Activated T-cell treated with anti-CD3 and anti-CD28 coated beads, Interleukin-2, amount 50 U/mL, for 4 hours (primary cell): ENCODE measurements around the gene TMEM158. TPM values are rescaled to one million over a fixed set of nuclear protein-coding genes. Genes with fewer than 3 reads are reported as not detected.

Source experiments
- ATAC-seq, 2 donors: fragments of 200-7000 bp; cut with Tn5 transposase; one replicate each; pipeline ENCODE4 v1.10.0; 2021
- DNase-seq: peaks from one replicate; pipeline ENCODE4 v3.0.0-alpha.2; 2020
- H3K27me3 Mint-ChIP-seq: one replicate; pipeline ENCODE4 v1.8.0; 2021; ENCODE audit warnings: low read depth, mixed read lengths
- H3K36me3 Mint-ChIP-seq: one replicate; pipeline ENCODE4 v1.8.0; 2022; ENCODE audit warnings: mixed read lengths; ENCODE audit not compliant: insufficient read depth
- H3K4me1 Mint-ChIP-seq: one replicate; pipeline ENCODE4 v1.8.0; 2021; ENCODE audit warnings: low read depth, mixed read lengths
- H3K4me3 Mint-ChIP-seq: one replicate; pipeline ENCODE4 v1.8.0; 2021; ENCODE audit warnings: mild to moderate bottlenecking, moderate library complexity, mixed read lengths
- H3K9me3 Mint-ChIP-seq: one replicate; pipeline ENCODE4 v1.8.0; 2021; ENCODE audit warnings: mixed read lengths
- total RNA-seq, 3 donors: library from RNA; stranded (reverse); gene quantifications; one replicate each; pipeline ENCODE4 v1.2.1, GENCODE V29; 2021

The TMEM158 gene
- total RNA-seq, 3 donors from 2014 or later: 0.21 to 0.89 TPM; not detected in 1

GRCh38 chr3:45180899-45181298 is 45.2 kb downstream of the TMEM158 start:
- Mint-ChIP-seq H3K9me3 (no peaks in the 10 kb centered on the region), H3K4me1 (peaks cover 4% of the 10 kb centered on the region), H3K36me3 (no peaks in the 10 kb centered on the region), H3K4me3 (no peak overlapping the region), H3K27me3 (peaks cover 10% of the 10 kb centered on the region)
- no peak for ATAC-seq
- DNase-seq: no peak

GRCh38 chr3:45180051-45180450 is 46.0 kb downstream of the TMEM158 start:
- DNase-seq: no peak
- ATAC-seq: no peak
- Mint-ChIP-seq H3K36me3 (no peaks in the 10 kb centered on the region), H3K4me1 (peaks cover 4% of the 10 kb centered on the region), H3K4me3 (no peak overlapping the region), H3K9me3 (no peaks in the 10 kb centered on the region), H3K27me3 (peaks cover 4% of the 10 kb centered on the region)

- ATAC-seq (no peak), DNase-seq (no peak)
- Mint-ChIP-seq H3K4me1 (peaks cover 4% of the 10 kb centered on the region), H3K4me3 (no peak overlapping the region), H3K9me3 (no peaks in the 10 kb centered on the region), H3K27me3 (peaks cover 4% of the 10 kb centered on the region), H3K36me3 (no peaks in the 10 kb centered on the region)
These were observed 46.9 kb downstream of the TMEM158 start for GRCh38 chr3:45179163-45179562.

- no peak for ATAC-seq
- Mint-ChIP-seq H3K36me3 (no peaks in the 10 kb centered on the region), H3K4me1 (peaks cover 4% of the 10 kb centered on the region), H3K27me3 (peaks cover 4% of the 10 kb centered on the region), H3K9me3 (no peaks in the 10 kb centered on the region), H3K4me3 (no peak overlapping the region)
- DNase-seq: no peak
These were observed 47.7 kb downstream of the TMEM158 start for GRCh38 chr3:45178183-45179023.

- ATAC-seq (no peak), DNase-seq (no peak)
- Mint-ChIP-seq H3K4me3 (no peak overlapping the region), H3K9me3 (no peaks in the 10 kb centered on the region), H3K27me3 (peaks cover 4% of the 10 kb centered on the region), H3K4me1 (no peaks in the 10 kb centered on the region), H3K36me3 (no peaks in the 10 kb centered on the region)
These were observed 49.2 kb downstream of the TMEM158 start for GRCh38 chr3:45176912-45177311.

Other genes starting within 250 kb of the TMEM158 start
- under 1 TPM; 0.30 to 0.40 (median 0.38) TPM for gene CLEC3B, start 200.0 kb downstream of the TMEM158 start, total RNA-seq
- gene CDCP1, start 79.9 kb downstream of the TMEM158 start, total RNA-seq: 1 to 10 TPM in 2 of 3 donors, under 1 TPM in 1; 0.63 to 2.3 (median 1.0) TPM
- gene LARS2, start 162.3 kb upstream of the TMEM158 start, total RNA-seq: 10 to 100 TPM; 31.9 to 36.9 (median 35.4) TPM